ENCODE measurements around the gene BRMS1L. TPM values are rescaled to one million over a fixed set of nuclear protein-coding genes. Genes with fewer than 3 reads are reported as not detected.

The BRMS1L gene
- total RNA-seq, 2 experiments from 2014 or later, result 4.3 to 5.5 TPM

- peaks cover 58% of the 10 kb centered on the region for H3K36me3 Mint-ChIP-seq (ENCODE audit: low read depth)
- DNase-seq (no peak), ATAC-seq (no peak)
- no peak overlapping the region for H3K27ac Mint-ChIP-seq
- no peaks in the 10 kb centered on the region for H3K27me3 Mint-ChIP-seq
- H3K4me3 Mint-ChIP-seq, result no peak overlapping the region
- H3K4me1 Mint-ChIP-seq (ENCODE audit: low read depth), result peaks cover 3% of the 10 kb centered on the region
- intact Hi-C loops (cut with micrococcal nuclease), result no loop called here
- H3K9me3 Mint-ChIP-seq, result peaks cover 7% of the 10 kb centered on the region
- POLR2A ChIA-PET, result no interaction called here
- CTCF ChIA-PET, result no interaction called here
- TF ChIP-seq, protein P1, sequence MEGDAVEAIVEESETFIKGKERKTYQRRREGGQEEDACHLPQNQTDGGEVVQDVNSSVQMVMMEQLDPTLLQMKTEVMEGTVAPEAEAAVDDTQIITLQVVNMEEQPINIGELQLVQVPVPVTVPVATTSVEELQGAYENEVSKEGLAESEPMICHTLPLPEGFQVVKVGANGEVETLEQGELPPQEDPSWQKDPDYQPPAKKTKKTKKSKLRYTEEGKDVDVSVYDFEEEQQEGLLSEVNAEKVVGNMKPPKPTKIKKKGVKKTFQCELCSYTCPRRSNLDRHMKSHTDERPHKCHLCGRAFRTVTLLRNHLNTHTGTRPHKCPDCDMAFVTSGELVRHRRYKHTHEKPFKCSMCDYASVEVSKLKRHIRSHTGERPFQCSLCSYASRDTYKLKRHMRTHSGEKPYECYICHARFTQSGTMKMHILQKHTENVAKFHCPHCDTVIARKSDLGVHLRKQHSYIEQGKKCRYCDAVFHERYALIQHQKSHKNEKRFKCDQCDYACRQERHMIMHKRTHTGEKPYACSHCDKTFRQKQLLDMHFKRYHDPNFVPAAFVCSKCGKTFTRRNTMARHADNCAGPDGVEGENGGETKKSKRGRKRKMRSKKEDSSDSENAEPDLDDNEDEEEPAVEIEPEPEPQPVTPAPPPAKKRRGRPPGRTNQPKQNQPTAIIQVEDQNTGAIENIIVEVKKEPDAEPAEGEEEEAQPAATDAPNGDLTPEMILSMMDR (IDR thresholded peaks at IDR 0.05), result no peak
These were observed 21.5 kb downstream of the BRMS1L start for GRCh38 chr14:35847636-35848035.

- CTCF ChIA-PET, result no interaction called here
- intact Hi-C loops (cut with micrococcal nuclease), result no loop called here
- peaks cover 3% of the 10 kb centered on the region for H3K9me3 Mint-ChIP-seq
- H3K27ac Mint-ChIP-seq, result no peak overlapping the region
- H3K4me3 Mint-ChIP-seq, result no peak overlapping the region
- H3K4me1 Mint-ChIP-seq (ENCODE audit: low read depth), result peaks cover 3% of the 10 kb centered on the region
- TF ChIP-seq, protein P1 (IDR thresholded peaks at IDR 0.05), result no peak
- ATAC-seq (no peak), DNase-seq (no peak)
- no peaks in the 10 kb centered on the region for H3K27me3 Mint-ChIP-seq
- peaks cover 44% of the 10 kb centered on the region for H3K36me3 Mint-ChIP-seq (ENCODE audit: low read depth)
- POLR2A ChIA-PET, result no interaction called here
These were observed 23.0 kb downstream of the BRMS1L start for GRCh38 chr14:35849122-35849521.

- ATAC-seq, result no peak
- Mint-ChIP-seq H3K4me3 (no peak overlapping the region), H3K4me1 (ENCODE audit: low read depth) (no peaks in the 10 kb centered on the region), H3K27me3 (no peaks in the 10 kb centered on the region), H3K36me3 (ENCODE audit: low read depth) (peaks cover 24% of the 10 kb centered on the region), H3K9me3 (peaks cover 3% of the 10 kb centered on the region), H3K27ac (no peak overlapping the region)
- ChIA-PET POLR2A (no interaction called here), CTCF (interaction anchor here (1.1 to 1.5 kb wide), 2 partner anchors 31 to 217 kb away, joined by 3 to 5 read pairs; no protein-coding TSS in a partner anchor)
- intact Hi-C loops (cut with micrococcal nuclease), result no loop called here
- TF ChIP-seq, protein P1 (IDR thresholded peaks at IDR 0.05), result no peak
- DNase-seq, result no peak
These were observed 25.7 kb downstream of the BRMS1L start for GRCh38 chr14:35851823-35852222.

DNA sequence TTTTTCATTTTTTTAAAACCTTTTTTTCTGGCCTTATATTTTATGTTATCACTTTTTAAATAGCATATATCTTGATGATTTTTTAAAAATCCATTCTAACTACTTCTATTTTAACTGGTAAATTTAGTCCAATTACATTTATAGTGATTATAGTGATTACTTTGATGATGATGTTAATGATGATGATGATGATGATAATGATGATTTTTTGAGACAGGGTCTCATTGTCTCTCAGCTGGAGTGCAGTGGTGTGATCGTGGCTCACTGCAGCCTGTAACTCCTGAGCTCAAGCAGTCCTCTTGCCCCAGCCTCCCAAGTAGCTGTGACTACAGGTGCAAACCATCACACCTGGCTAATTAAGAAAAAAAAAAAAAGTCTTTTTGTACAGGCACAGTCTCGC, 27.1 kb downstream of the BRMS1L start:
- no peaks in the 10 kb centered on the region for H3K4me1 Mint-ChIP-seq (ENCODE audit: low read depth)
- TF ChIP-seq, protein P1 (IDR thresholded peaks at IDR 0.05), result no peak
- intact Hi-C loops (cut with micrococcal nuclease), result no loop called here
- ChIA-PET CTCF (no interaction called here), POLR2A (no interaction called here)
- H3K36me3 Mint-ChIP-seq (ENCODE audit: low read depth), result peaks cover 24% of the 10 kb centered on the region
- no peaks in the 10 kb centered on the region for H3K27me3 Mint-ChIP-seq
- H3K4me3 Mint-ChIP-seq, result no peak overlapping the region
- no peak for DNase-seq
- H3K27ac Mint-ChIP-seq, result no peak overlapping the region
- no peak for ATAC-seq
- H3K9me3 Mint-ChIP-seq, result peaks cover 3% of the 10 kb centered on the region

GRCh38 chr14:35854696-35855270, 28.6 kb downstream of the BRMS1L start:
- H3K4me1 Mint-ChIP-seq (ENCODE audit: low read depth), result no peaks in the 10 kb centered on the region
- intact Hi-C loops (cut with micrococcal nuclease), result no loop called here
- peaks cover 20% of the 10 kb centered on the region for H3K36me3 Mint-ChIP-seq (ENCODE audit: low read depth)
- ATAC-seq (no peak), DNase-seq (no peak)
- peaks cover 3% of the 10 kb centered on the region for H3K9me3 Mint-ChIP-seq
- no peak overlapping the region for H3K4me3 Mint-ChIP-seq
- H3K27me3 Mint-ChIP-seq, result no peaks in the 10 kb centered on the region
- no peak overlapping the region for H3K27ac Mint-ChIP-seq
- ChIA-PET CTCF (interaction anchor here (0.9 to 2.3 kb wide), 3 partner anchors 11 to 215 kb away, joined by 3 to 10 read pairs (median 6); no protein-coding TSS in a partner anchor), POLR2A (no interaction called here)
- TF ChIP-seq, protein P1 (IDR thresholded peaks at IDR 0.05), result no peak

Measured in activated CD8-positive, alpha-beta T cell treated with anti-CD3 and anti-CD28 coated beads for 36 hours (primary cell).